ENCODE measurements around the gene OSBPL10.

OSBPL10 gene

DNA sequence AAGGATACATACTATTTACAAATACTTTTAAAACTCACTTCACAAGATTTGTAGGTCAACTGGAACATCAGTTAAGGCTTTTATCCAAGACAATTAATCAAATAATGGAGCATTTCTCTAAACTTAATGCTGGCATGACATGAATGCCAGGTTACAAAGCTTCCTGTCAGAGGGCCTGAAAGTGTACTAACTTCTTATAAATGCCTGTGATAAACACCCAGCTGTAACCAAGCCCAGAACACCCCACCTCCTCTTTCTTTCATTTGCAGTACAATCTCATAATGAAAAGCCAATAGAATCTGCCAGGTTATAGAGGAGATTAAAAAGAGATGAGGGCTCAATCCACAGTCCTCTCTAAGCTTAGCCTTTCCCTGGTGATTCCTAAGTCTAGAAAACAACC lies 214.4 kb downstream of the OSBPL10 start:
- no peak for DNase-seq

DNA sequence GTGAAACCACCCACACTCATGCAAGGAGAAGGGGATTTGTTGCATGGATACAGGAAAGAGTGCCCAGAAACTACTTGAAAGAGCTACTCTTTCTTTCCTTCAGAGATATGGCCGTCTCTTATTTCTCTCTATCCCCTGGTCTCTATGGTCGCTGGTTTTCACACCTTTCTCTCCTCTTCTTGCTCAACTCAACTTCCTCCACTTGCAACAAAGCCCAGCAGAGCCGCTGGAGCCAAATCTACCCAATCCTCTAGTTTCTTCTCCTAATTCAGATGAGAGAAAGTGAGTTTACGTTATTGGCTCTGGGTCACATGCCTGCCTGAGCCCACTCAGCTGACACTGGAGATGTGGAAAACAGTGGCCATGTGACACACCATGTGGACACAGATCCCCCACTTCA lies 215.2 kb downstream of the OSBPL10 start:
- DNase-seq: no peak

DNA sequence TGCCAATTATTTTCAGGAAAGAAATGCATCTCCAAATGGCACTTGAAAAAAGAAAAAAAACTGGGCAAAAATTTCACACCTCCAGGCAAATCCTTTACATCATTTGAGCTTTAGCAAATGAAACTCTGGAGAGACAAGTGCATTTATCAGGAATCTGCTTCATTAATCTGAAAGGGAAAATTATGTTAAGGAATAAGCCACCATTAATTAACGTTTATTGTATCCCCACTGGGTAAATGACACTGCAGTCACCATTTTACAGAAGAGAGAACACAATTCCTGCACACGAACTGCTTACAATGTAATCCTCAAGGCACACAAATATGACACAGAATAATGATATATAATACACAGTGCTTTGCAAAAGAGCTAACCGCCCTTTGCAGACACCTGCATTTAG lies 217.3 kb downstream of the OSBPL10 start:
- DNase-seq: no peak

- DNase-seq: no peak
Measured at GRCh38 chr3:31762888-31763351, 218.1 kb downstream of the OSBPL10 start.

GRCh38 chr3:31762097-31762764 lies 218.8 kb downstream of the OSBPL10 start:
- DNase-seq: no peak

DNA sequence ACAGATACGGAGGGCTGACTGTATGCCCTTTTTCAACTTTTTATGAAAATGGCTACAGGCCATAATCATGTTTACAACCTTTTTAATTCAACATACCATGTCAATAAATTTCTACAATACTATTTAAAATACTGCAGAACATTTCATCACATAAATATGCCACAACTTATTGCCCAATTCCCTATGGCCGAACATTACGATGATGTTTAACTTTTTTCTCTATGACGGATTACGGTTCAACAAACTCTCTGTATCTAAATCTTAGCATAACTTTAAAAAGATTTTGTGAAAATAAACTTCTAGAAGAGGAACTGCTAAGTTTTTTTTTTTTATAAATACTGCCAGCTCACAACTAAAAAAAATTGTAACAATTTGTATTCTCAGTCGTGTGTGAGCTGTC lies 220.4 kb downstream of the OSBPL10 start:
- no peak for DNase-seq

GRCh38 chr3:31758322-31758965 lies 222.6 kb downstream of the OSBPL10 start:
- DNase-seq: no peak

- no peak for DNase-seq
Measured at GRCh38 chr3:31755926-31756658, 225.0 kb downstream of the OSBPL10 start.

DNA sequence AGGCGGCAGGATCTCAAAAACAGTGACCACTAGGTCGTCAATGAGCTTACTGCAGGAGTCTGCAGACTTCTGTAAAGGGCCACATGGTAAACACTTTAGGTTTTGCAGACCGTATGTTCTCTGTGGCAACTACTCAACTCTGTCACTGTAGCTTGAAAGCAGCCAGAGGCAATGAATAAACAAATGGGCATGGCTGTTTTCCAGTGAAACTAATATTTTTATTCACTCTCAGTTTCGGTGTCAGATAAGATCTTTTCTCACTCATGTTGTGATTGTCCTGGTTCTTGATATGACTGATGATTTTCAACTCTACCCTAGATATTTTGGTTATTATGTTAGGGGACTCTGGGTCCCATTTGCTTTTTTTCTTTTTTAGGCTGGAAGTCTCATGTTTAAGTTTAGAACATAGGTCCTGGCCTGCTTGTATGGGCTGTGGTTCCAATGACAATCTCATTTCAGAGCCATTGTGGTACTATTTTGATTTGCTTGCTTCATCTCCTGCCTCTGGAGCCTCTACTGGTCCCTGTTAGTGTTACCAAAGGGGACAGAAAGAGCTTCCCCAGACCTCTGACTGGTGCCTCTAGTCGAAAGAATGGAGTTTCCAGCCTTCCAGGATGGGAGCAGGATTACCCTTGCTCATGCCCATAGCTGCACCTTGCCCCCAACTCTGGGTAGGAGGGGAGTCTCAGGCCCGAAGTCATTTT lies 226.3 kb downstream of the OSBPL10 start:
- DNase-seq: no peak

DNA sequence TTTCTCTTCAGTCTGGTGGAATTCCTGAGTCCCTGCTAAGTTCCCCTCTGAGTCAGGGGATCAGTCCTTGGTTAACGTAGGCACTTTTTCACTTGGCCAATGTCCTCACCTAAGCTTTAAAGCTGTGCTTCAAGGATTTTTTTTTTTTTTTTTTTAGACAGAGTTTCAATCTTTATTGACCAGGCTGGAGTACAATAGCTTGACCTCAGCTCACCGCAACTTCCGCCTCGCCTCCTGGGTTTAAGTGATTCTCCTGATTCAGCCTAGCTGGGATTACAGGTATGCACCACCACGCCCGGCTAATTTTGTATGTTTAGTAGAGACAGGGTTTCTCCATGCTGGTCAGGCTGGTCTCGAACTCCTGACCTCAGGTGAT lies 228.0 kb downstream of the OSBPL10 start:
- DNase-seq: no peak

GRCh38 chr3:31752305-31753049 lies 228.6 kb downstream of the OSBPL10 start:
- no peak for DNase-seq

DNA sequence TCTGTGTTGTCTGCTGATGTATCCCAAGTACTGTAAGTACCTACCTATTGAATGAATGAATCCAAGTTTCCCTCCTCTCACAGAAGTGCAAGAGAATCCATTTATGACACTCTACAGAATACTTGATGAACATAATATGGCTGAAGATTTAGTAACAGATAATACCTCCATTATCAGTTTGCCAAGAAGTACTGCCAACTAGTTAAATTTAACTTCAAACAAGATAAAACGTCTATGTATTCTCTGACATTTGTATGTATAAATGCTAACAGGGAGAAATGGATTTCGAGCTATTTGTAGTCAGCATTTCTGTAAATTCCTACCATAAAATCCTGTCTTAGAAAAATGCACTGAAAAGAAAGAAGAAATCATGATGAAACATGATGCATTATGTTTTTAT lies 230.7 kb downstream of the OSBPL10 start:
- no peak for DNase-seq

DNA sequence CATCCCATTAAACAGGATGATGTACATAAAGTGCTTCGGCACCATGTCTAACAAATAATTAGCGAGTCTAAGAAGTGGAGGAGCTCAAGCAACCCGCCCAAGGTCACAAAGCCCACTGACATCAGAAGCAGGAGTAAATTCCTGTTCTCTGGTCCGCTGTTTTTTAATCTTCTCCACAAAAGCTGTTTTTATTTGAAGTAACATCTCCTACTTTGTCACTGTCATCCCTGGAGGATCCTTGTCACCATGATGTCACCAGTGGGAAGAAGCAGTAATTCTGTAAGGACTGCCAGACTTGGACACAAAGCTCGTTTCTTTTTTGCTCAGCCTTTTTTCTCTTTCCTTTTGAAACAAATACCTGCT lies 232.1 kb downstream of the OSBPL10 start:
- no peak for DNase-seq

- no peak for DNase-seq
Measured at GRCh38 chr3:31748281-31748932, 232.7 kb downstream of the OSBPL10 start.

DNA sequence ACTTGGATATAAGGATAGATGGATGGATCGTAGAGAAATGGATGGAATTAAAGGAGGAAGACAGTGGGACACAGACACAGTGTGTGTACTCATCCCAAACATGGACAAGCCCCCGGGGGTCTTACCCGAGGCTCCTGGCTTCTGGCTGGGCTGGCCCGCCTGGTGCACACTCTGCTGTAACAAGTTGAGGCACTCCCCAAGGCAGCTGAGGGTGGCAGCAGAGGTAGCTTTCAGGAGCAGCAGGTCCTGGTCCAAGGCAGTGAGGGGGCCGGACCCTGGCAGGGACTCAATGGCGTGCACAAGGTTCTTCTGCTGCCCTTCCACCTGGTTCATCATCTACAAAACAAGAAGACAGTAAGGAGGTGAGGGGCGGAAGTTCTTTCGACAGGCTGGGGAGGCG lies 233.3 kb downstream of the OSBPL10 start:
- no peak for DNase-seq

DNA sequence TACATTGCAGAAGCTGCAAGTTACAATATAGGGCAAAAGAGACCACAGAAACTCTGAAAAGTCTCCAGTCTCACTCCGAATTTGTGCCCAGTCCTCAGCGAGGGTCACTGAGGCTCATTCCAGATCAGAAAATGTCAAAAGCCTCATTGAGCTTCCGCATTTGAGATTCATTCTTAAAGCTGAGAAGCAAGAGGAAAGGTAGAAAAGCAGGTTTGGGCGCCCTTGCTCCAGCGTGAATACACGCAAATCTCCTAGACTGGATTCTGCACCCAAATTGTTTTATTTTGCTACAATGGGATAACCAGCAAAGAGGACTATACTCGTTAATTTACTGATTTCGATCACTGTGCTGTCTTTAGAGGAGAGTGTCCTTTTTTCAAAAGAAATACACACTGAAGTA lies 236.1 kb downstream of the OSBPL10 start:
- no peak for DNase-seq

- DNase-seq: no peak
Measured at GRCh38 chr3:31743331-31744089, 237.6 kb downstream of the OSBPL10 start.

DNA sequence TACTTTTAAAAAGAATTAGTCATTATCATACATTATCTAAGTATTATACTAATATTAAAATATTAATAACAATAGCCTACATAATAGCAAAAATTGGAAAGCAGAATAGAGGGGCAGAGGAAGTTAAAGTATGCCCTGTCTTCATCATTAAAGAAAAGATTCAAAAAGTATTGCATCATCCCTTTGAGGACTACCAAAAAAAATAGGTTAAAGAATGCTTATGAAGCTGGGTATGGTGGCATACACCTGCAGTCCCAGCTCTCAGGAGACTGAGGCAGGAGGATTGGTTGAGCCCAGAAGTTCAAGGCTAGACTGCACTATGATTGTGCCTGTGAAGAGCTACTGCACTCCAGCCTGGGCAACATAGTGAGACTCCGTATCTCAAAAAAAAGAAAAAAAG lies 240.7 kb downstream of the OSBPL10 start:
- DNase-seq: no peak

- no peak for DNase-seq
Measured at GRCh38 chr3:31738412-31738811, 242.7 kb downstream of the OSBPL10 start.

- DNase-seq: no peak
Measured at GRCh38 chr3:31735667-31736066, 245.4 kb downstream of the OSBPL10 start.

GRCh38 chr3:31733234-31733667 lies 247.8 kb downstream of the OSBPL10 start:
- no peak for DNase-seq

Data from activated T-cell treated with anti-CD3 and anti-CD28 coated beads for 4 hours (primary cell).